Right ventricle myocardium superior (tissue), 1 donor: ENCODE results near the gene KIF6. TPM values are rescaled to one million over a fixed set of nuclear protein-coding genes. Genes with fewer than 3 reads are reported as not detected.

ENCODE experiments used
- ATAC-seq: fragments of 200-7000 bp; cut with Tn5 transposase; one replicate; pipeline ENCODE4 v1.9.1; 2020; ENCODE audit warnings: mild to moderate bottlenecking; ENCODE audit not compliant: poor library complexity
- DNase-seq: peaks from one replicate; pipeline ENCODE4 v3.0.0-alpha.2; 2020
- intact Hi-C: fragments of 100-400 bp; cut with DNase I; formaldehyde crosslinking; loops from one replicate; pipeline ENCODE4 v1.11.2; 2022
- total RNA-seq: library from RNA; stranded (reverse); fragmentation: NEBNext Ultra II Directional; extraction: Animal tissue kit (Norgen Biotek cat#: 25700); gene quantifications from one replicate; pipeline ENCODE4 v1.2.1, GENCODE V29; 2021
- donor health status: DM: no; HTN: yes; CAD: no; lungs with severe emphysema.

KIF6 gene
- total RNA-seq, 1 donor from 2014 or later: 0.27 TPM

- DNase-seq (no peak), ATAC-seq (no peak)
- intact Hi-C loops: no loop called here
These were observed 344.2 kb downstream of the KIF6 start for GRCh38 chr6:39380837-39381549.

- intact Hi-C loops: no loop called here
- no peak for DNase-seq
These were observed 346.2 kb downstream of the KIF6 start for GRCh38 chr6:39378960-39379425.

GRCh38 chr6:39378175-39378959 lies 346.8 kb downstream of the KIF6 start:
- no peak for ATAC-seq
- intact Hi-C loops: no loop called here
- no peak for DNase-seq

More at GRCh38 chr6:39378960-39379425, 346.2 kb downstream of the KIF6 start:
- ATAC-seq: no peak

GRCh38 chr6:39377539-39377950 lies 347.7 kb downstream of the KIF6 start:
- ATAC-seq: peak; percentile 92
- peak; percentile 46 for DNase-seq
- intact Hi-C loops: loop anchor here (2.0 kb wide), 1 partner anchor 515 kb away; no protein-coding TSS in a partner anchor

- ATAC-seq (no peak), DNase-seq (no peak)
- intact Hi-C loops: no loop called here
These were observed 349.8 kb downstream of the KIF6 start for GRCh38 chr6:39375405-39375804.

- no peak for ATAC-seq
- intact Hi-C loops: no loop called here
- DNase-seq: no peak
These were observed 354.8 kb downstream of the KIF6 start for GRCh38 chr6:39370390-39370789.

GRCh38 chr6:39369987-39370386 lies 355.2 kb downstream of the KIF6 start:
- ATAC-seq (no peak), DNase-seq (no peak)
- intact Hi-C loops: no loop called here

GRCh38 chr6:39367700-39368099 lies 357.5 kb downstream of the KIF6 start:
- ATAC-seq (no peak), DNase-seq (no peak)
- intact Hi-C loops: no loop called here

- ATAC-seq: no peak
- intact Hi-C loops: no loop called here
- DNase-seq: no peak
These were observed 358.1 kb downstream of the KIF6 start for GRCh38 chr6:39366931-39367618.

- no peak for DNase-seq
- no peak for ATAC-seq
These were observed 359.7 kb downstream of the KIF6 start for GRCh38 chr6:39365281-39366074.

GRCh38 chr6:39363280-39363679 lies 361.9 kb downstream of the KIF6 start:
- DNase-seq (no peak), ATAC-seq (no peak)
- intact Hi-C loops: no loop called here

More at GRCh38 chr6:39365281-39366074, 359.7 kb downstream of the KIF6 start:
- intact Hi-C loops: no loop called here

GRCh38 chr6:39362487-39362865 lies 362.7 kb downstream of the KIF6 start:
- ATAC-seq: no peak
- no peak for DNase-seq
- intact Hi-C loops: no loop called here

GRCh38 chr6:39361657-39362486 lies 363.3 kb downstream of the KIF6 start:
- DNase-seq: peak; percentile 70
- ATAC-seq: peak; percentile 84

GRCh38 chr6:39360378-39360777 lies 364.8 kb downstream of the KIF6 start:
- ATAC-seq (no peak), DNase-seq (no peak)
- intact Hi-C loops: no loop called here

More at GRCh38 chr6:39361657-39362486, 363.3 kb downstream of the KIF6 start:
- intact Hi-C loops: no loop called here

- intact Hi-C loops: no loop called here
- DNase-seq (no peak), ATAC-seq (peak; percentile 61)
These were observed 367.1 kb downstream of the KIF6 start for GRCh38 chr6:39357998-39358686.

- ATAC-seq (peak; percentile 21), DNase-seq (no peak)
- intact Hi-C loops: no loop called here
These were observed 371.4 kb downstream of the KIF6 start for GRCh38 chr6:39353698-39354315.
